Activated B cell treated with CpG ODN at 0.5 μM for 24 hours (primary cell): ENCODE data around the gene USP7. TPM values are rescaled to one million over a fixed set of nuclear protein-coding genes. Genes with fewer than 3 reads are reported as not detected.
A peak's percentile ranks its signal among the peaks of the same experiment; 100 is the strongest.

Experiments
- ATAC-seq: fragments of 200-7000 bp; cut with Tn5 transposase; one replicate; pipeline ENCODE4 v1.10.0; 2021; ENCODE audit warnings: low read depth, mild to moderate bottlenecking, moderate library complexity
- CTCF ChIA-PET: fragments of 350-600 bp; sonication (Branson Sonifier 250); formaldehyde crosslinking; loops from one replicate; lab custom pipeline; 2021; ENCODE audit warnings: antibody characterized with exemption; lab: Charles Lee
- POLR2A ChIA-PET: fragments of 350-600 bp; sonication (Branson Sonifier 250); formaldehyde crosslinking; loops from one replicate; lab custom pipeline; 2021; ENCODE audit warnings: antibody characterized with exemption; lab: Charles Lee
- DNase-seq: peaks from one replicate; pipeline ENCODE4 v3.0.0; 2022
- H3K27ac Mint-ChIP-seq: one replicate; pipeline ENCODE4 v1.8.0; 2020; ENCODE audit warnings: mixed read lengths
- H3K27me3 Mint-ChIP-seq: one replicate; pipeline ENCODE4 v1.8.0; 2021; ENCODE audit warnings: mixed read lengths
- H3K36me3 Mint-ChIP-seq: one replicate; pipeline ENCODE4 v1.8.0; 2021; ENCODE audit warnings: low read depth, mixed read lengths
- H3K4me1 Mint-ChIP-seq: one replicate; pipeline ENCODE4 v1.8.0; 2021; ENCODE audit warnings: mixed read lengths
- H3K4me3 Mint-ChIP-seq: one replicate; pipeline ENCODE4 v1.8.0; 2020; ENCODE audit warnings: mild to moderate bottlenecking, mixed read lengths
- H3K9me3 Mint-ChIP-seq: one replicate; pipeline ENCODE4 v1.8.0; 2020; ENCODE audit warnings: mixed read lengths
- intact Hi-C: fragments of 100-400 bp; cut with micrococcal nuclease; formaldehyde crosslinking; loops from one replicate; pipeline ENCODE4 v1.15.1; 2024
- total RNA-seq: library from RNA; stranded (reverse); gene quantifications from 2 replicates; pipeline ENCODE4 v1.2.3, GENCODE V29; 2022
- TF ChIP-seq, protein P1 (sequence below): fragments of 200-600 bp; IDR thresholded peaks from one replicate; pipeline ENCODE4 v1.8.0; 2022; ENCODE audit warnings: antibody characterized with exemption, mild to moderate bottlenecking

The USP7 gene
- 173 and 193 TPM in 2 replicates for total RNA-seq

GRCh38 chr16:8963821-8964441 is at the start of gene USP7:
Gene USP7, minus strand, starts transcription at chr16:8963906. Its CDS starts 621 bp downstream, at chr16:8963285.
- Mint-ChIP-seq H3K27ac (peak within 1 kb of the TSS; percentile 93), H3K27me3 (no peaks in the 10 kb centered on the region), H3K4me3 (peak within 1 kb of the TSS; percentile 81), H3K4me1 (peaks cover 35% of the 10 kb centered on the region), H3K36me3 (peaks cover 12% of the 10 kb centered on the region), H3K9me3 (no peaks in the 10 kb centered on the region)
- ChIA-PET POLR2A (interaction anchor here (0.6 to 1.8 kb wide), 8 partner anchors 20 to 166 kb away, joined by 3 to 29 read pairs (median 3); partner anchors contain the start of gene HAPSTR1), CTCF (interaction anchor here (1.4 to 1.5 kb wide), 2 partner anchors 28 to 45 kb away, joined by 3 to 4 read pairs; no protein-coding TSS in a partner anchor)
- TF ChIP-seq, protein P1, sequence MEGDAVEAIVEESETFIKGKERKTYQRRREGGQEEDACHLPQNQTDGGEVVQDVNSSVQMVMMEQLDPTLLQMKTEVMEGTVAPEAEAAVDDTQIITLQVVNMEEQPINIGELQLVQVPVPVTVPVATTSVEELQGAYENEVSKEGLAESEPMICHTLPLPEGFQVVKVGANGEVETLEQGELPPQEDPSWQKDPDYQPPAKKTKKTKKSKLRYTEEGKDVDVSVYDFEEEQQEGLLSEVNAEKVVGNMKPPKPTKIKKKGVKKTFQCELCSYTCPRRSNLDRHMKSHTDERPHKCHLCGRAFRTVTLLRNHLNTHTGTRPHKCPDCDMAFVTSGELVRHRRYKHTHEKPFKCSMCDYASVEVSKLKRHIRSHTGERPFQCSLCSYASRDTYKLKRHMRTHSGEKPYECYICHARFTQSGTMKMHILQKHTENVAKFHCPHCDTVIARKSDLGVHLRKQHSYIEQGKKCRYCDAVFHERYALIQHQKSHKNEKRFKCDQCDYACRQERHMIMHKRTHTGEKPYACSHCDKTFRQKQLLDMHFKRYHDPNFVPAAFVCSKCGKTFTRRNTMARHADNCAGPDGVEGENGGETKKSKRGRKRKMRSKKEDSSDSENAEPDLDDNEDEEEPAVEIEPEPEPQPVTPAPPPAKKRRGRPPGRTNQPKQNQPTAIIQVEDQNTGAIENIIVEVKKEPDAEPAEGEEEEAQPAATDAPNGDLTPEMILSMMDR = no peak
- DNase-seq (peak; percentile 90), ATAC-seq (peak; percentile 90)
- intact Hi-C loops = loop anchor here (1.0 to 5.0 kb wide), 3 partner anchors 37 to 168 kb away; no protein-coding TSS in a partner anchor

GRCh38 chr16:9013508-9013864 is 49.8 kb upstream of the USP7 start:
- no peak for DNase-seq
- ChIA-PET POLR2A (interaction anchor here (0.7 kb wide), 1 partner anchor 78 kb away, joined by 3 read pairs; no protein-coding TSS in a partner anchor), CTCF (interaction anchor here (1.2 kb wide), 1 partner anchor 122 kb away, joined by 4 read pairs; no protein-coding TSS in a partner anchor)
- peaks cover 6% of the 10 kb centered on the region for H3K9me3 Mint-ChIP-seq
- TF ChIP-seq, protein P1 = no peak
- H3K4me1 Mint-ChIP-seq = peaks cover 6% of the 10 kb centered on the region
- ATAC-seq = no peak
- no peak overlapping the region for H3K27ac Mint-ChIP-seq
- intact Hi-C loops = no loop called here
- H3K36me3 Mint-ChIP-seq = peaks cover 5% of the 10 kb centered on the region
- H3K27me3 Mint-ChIP-seq = peaks cover 32% of the 10 kb centered on the region
- H3K4me3 Mint-ChIP-seq = no peak overlapping the region

GRCh38 chr16:9012848-9013507 is 49.3 kb upstream of the USP7 start:
- intact Hi-C loops = no loop called here
- Mint-ChIP-seq H3K4me3 (no peak overlapping the region), H3K27me3 (peaks cover 32% of the 10 kb centered on the region), H3K9me3 (peaks cover 6% of the 10 kb centered on the region), H3K36me3 (peaks cover 5% of the 10 kb centered on the region), H3K27ac (no peak overlapping the region), H3K4me1 (peaks cover 8% of the 10 kb centered on the region)
- ATAC-seq (no peak), DNase-seq (no peak)
- ChIA-PET CTCF (interaction anchor here (1.2 kb wide), 1 partner anchor 121 kb away, joined by 4 read pairs; no protein-coding TSS in a partner anchor), POLR2A (interaction anchor here (0.7 kb wide), 1 partner anchor 78 kb away, joined by 3 read pairs; no protein-coding TSS in a partner anchor)
- TF ChIP-seq, protein P1 = no peak

DNA sequence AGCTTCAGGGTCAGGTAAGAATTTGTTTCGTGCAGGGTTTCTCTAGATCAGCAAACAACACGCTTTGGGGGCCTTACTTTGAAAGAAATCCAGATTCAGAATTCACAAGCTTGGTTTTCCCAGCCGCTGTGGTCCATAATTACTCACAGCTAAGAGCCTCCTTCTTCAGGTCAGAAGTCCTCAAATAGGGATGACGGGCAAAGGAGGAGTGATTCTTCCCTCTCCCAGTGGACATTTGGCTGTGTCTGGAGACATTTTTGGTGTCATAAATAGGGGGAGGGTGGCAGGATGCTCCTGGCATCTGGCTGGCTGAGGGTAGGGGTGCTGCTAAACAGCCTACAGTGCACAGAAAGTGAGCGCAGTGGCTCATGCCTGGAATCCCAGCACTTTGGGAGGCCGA is 48.6 kb upstream of the USP7 start:
- H3K27ac Mint-ChIP-seq = no peak overlapping the region
- no peak overlapping the region for H3K4me3 Mint-ChIP-seq
- H3K9me3 Mint-ChIP-seq = peaks cover 6% of the 10 kb centered on the region
- ChIA-PET CTCF (interaction anchor here (1.2 kb wide), 1 partner anchor 121 kb away, joined by 4 read pairs; no protein-coding TSS in a partner anchor), POLR2A (no interaction called here)
- ATAC-seq (no peak), DNase-seq (no peak)
- H3K27me3 Mint-ChIP-seq = peaks cover 34% of the 10 kb centered on the region
- intact Hi-C loops = no loop called here
- TF ChIP-seq, protein P1 = no peak
- peaks cover 8% of the 10 kb centered on the region for H3K4me1 Mint-ChIP-seq
- H3K36me3 Mint-ChIP-seq = peaks cover 5% of the 10 kb centered on the region
